MM.1S (cell line): ENCODE results near the gene DCAF11.

ENCODE experiments used
- DNase-seq: peaks from one replicate; pipeline ENCODE4 v3.0.0-alpha.2; 2015
- H2AFZ ChIP-seq: fragments of 300-600 bp; sonication (generic); 2 replicates; pipeline ENCODE4 v1.6.0; 2016; ENCODE audit warnings: antibody characterized with exemption, low read length
- H3F3A ChIP-seq: fragments of 300-600 bp; sonication (generic); 2 replicates; pipeline ENCODE4 v1.6.1; 2016; ENCODE audit warnings: mild to moderate bottlenecking, antibody characterized with exemption, low read length, moderate library complexity, mixed read lengths; ENCODE audit not compliant: insufficient read depth
- H3K27ac ChIP-seq: fragments of 300-600 bp; sonication (generic); 2 replicates; pipeline ENCODE4 v1.5.1; 2016; ENCODE audit warnings: mild to moderate bottlenecking, low read length
- H3K27me3 ChIP-seq: fragments of 300-600 bp; sonication (generic); replicated peaks from 2 replicates; pipeline ENCODE4 v1.6.0; 2016; ENCODE audit warnings: low read length; ENCODE audit not compliant: insufficient read depth
- H3K36me3 ChIP-seq: fragments of 300-600 bp; sonication (generic); replicated peaks from 2 replicates; pipeline ENCODE4 v1.6.1; 2016; ENCODE audit warnings: mild to moderate bottlenecking, low read length, mixed read lengths; ENCODE audit not compliant: insufficient read depth
- H3K4me1 ChIP-seq: fragments of 300-600 bp; sonication (generic); 2 replicates; pipeline ENCODE4 v1.6.1; 2016; ENCODE audit warnings: low read length, mixed read lengths
- H3K4me2 ChIP-seq: fragments of 300-600 bp; sonication (generic); 2 replicates; pipeline ENCODE4 v1.6.0; 2016; ENCODE audit warnings: low read depth, low read length
- H3K4me3 ChIP-seq: fragments of 300-600 bp; sonication (generic); 2 replicates; pipeline ENCODE4 v1.5.1; 2016; ENCODE audit warnings: low read length, mixed read lengths
- H3K79me2 ChIP-seq: fragments of 300-600 bp; sonication (generic); 2 replicates; pipeline ENCODE4 v1.6.1; 2016; ENCODE audit warnings: mixed run types, low read length, mixed read lengths
- H3K9ac ChIP-seq: fragments of 300-600 bp; sonication (generic); 2 replicates; pipeline ENCODE4 v1.6.1; 2016; ENCODE audit warnings: low read length, mixed read lengths
- H3K9me2 ChIP-seq: fragments of 300-600 bp; sonication (generic); replicated peaks from 2 replicates; pipeline ENCODE4 v1.6.1; 2016; ENCODE audit warnings: mild to moderate bottlenecking, low read length, mixed read lengths; ENCODE audit not compliant: insufficient read depth
- H3K9me3 ChIP-seq: fragments of 300-600 bp; sonication (generic); replicated peaks from 2 replicates; pipeline ENCODE4 v1.6.1; 2016; ENCODE audit warnings: mild to moderate bottlenecking, low read length, mixed read lengths; ENCODE audit not compliant: insufficient read depth
- H4K20me1 ChIP-seq: fragments of 300-600 bp; sonication (generic); 2 replicates; pipeline ENCODE4 v1.6.1; 2016; ENCODE audit warnings: mild to moderate bottlenecking, low read length, moderate library complexity, mixed read lengths; ENCODE audit not compliant: insufficient read depth
- EZH2 ChIP-seq: fragments of 300-600 bp; sonication (generic); optimal IDR thresholded peaks from 2 replicates; pipeline ENCODE3; 2017; ENCODE audit warnings: low read depth, mild to moderate bottlenecking, antibody characterized with exemption, low read length, mixed read lengths
- EZH2phosphoT487 ChIP-seq: fragments of 300-600 bp; sonication (generic); IDR thresholded peaks from 2 replicates; pipeline ENCODE4 v1.6.1; 2018; ENCODE audit warnings: antibody characterized with exemption, low read length
- TF ChIP-seq, protein P1 (sequence below): fragments of 300-600 bp; sonication (generic); IDR thresholded peaks from 2 replicates; pipeline ENCODE4 v1.5.1; 2016; ENCODE audit warnings: antibody characterized with exemption, low read length, mixed read lengths

Gene DCAF11

DNA sequence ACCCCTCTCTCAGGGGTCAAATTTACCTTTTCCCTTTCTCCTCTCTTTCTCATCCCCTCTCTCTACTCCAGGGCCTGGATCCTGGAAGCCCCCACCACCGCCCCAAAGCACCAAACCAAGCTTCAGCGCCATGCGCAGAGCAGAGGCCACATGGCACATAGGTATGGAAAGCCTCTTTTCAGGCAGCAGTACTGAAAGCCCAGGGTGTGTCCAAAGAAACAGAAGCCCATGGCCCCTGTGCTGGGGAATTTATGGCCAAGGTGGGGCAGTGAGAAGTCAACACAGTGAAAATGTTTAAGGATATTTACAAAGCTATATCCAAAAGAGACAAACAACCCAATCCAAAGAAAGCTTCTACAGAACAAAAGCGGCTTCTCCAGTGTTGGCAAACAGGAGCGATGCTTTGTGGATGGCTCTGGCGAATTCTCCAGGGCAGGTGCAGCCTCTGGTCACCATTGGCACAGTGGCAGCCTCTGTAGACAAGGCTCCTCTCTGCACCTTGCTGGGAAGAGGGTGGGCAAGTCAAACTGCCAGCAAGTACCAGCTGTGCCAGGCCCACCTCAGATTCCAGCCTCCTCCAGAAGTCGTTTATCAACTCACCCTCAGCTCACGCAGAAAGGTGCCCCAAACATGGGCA is 48.0 kb upstream of the DCAF11 start:
- Histone ChIP-seq H3K27me3 (no peaks in the 10 kb centered on the region), H3K4me2 (no peak overlapping the region), H3K4me1 (no peaks in the 10 kb centered on the region), H3K27ac (no peak overlapping the region), H3K36me3 (no peaks in the 10 kb centered on the region), H3K9me3 (no peaks in the 10 kb centered on the region), H2AFZ (no peak overlapping the region), H4K20me1 (no peaks in the 10 kb centered on the region), H3K79me2 (no peaks in the 10 kb centered on the region), H3K9ac (no peak overlapping the region), H3K4me3 (no peak overlapping the region), H3F3A (no peaks in the 10 kb centered on the region), H3K9me2 (no peaks in the 10 kb centered on the region)
- TF ChIP-seq EZH2: no peak
- TF ChIP-seq, protein P1, sequence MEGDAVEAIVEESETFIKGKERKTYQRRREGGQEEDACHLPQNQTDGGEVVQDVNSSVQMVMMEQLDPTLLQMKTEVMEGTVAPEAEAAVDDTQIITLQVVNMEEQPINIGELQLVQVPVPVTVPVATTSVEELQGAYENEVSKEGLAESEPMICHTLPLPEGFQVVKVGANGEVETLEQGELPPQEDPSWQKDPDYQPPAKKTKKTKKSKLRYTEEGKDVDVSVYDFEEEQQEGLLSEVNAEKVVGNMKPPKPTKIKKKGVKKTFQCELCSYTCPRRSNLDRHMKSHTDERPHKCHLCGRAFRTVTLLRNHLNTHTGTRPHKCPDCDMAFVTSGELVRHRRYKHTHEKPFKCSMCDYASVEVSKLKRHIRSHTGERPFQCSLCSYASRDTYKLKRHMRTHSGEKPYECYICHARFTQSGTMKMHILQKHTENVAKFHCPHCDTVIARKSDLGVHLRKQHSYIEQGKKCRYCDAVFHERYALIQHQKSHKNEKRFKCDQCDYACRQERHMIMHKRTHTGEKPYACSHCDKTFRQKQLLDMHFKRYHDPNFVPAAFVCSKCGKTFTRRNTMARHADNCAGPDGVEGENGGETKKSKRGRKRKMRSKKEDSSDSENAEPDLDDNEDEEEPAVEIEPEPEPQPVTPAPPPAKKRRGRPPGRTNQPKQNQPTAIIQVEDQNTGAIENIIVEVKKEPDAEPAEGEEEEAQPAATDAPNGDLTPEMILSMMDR: no peak
- TF ChIP-seq EZH2phosphoT487: no peak
- DNase-seq: no peak

- Histone ChIP-seq H3K9ac (no peak overlapping the region), H3K36me3 (no peaks in the 10 kb centered on the region), H3K4me2 (no peak overlapping the region), H3K4me3 (no peak overlapping the region), H3F3A (no peaks in the 10 kb centered on the region), H2AFZ (no peak overlapping the region), H3K79me2 (no peaks in the 10 kb centered on the region), H3K27ac (no peak overlapping the region), H3K27me3 (no peaks in the 10 kb centered on the region), H4K20me1 (no peaks in the 10 kb centered on the region), H3K9me3 (no peaks in the 10 kb centered on the region), H3K4me1 (no peaks in the 10 kb centered on the region), H3K9me2 (no peaks in the 10 kb centered on the region)
- DNase-seq: no peak
- TF ChIP-seq, protein P1: no peak
- TF ChIP-seq EZH2phosphoT487: no peak
- no peak for TF ChIP-seq EZH2
These were observed 47.2 kb upstream of the DCAF11 start for GRCh38 chr14:24067133-24068082.

DNA sequence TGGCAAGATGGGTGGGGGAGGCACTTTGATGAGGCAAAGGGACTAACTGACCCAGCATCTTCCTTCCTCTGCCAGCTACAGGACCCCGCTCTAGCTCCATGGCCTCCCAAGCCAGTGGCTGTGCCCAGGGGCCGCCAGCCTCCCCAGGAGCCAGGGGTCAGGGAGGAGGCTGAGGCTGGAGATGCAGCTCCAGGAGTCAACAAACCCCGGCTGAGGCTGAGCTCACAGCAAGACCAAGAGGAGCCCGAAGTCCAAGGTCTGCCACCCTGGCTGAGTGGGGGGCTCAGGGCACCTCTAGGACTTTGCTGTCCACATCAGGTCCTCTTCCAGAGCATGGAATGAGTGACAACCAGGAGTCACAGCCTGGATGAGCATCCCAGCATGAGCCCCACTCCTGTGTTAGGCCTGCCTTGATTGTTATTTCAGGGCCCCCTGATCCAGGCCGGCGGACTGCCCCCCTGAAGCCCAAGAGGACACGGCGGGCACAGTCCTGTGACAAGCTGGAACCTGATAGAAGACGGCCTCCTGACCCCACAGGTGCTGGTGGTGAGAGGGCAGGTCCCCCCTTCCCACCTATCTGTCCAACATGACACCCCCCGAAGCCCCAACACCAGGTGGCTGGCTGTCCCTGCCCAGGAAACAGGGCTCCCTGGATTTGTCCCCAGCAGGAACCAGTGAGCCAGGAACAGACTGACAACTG is 45.7 kb upstream of the DCAF11 start:
- no peak overlapping the region for H3K4me3 ChIP-seq
- TF ChIP-seq EZH2phosphoT487: no peak
- TF ChIP-seq EZH2: no peak
- H3K9ac ChIP-seq: no peak overlapping the region
- no peak overlapping the region for H3K27ac ChIP-seq
- no peaks in the 10 kb centered on the region for H4K20me1 ChIP-seq
- DNase-seq: no peak
- H3K79me2 ChIP-seq: no peaks in the 10 kb centered on the region
- no peaks in the 10 kb centered on the region for H3K4me1 ChIP-seq
- H2AFZ ChIP-seq: no peak overlapping the region
- H3K4me2 ChIP-seq: no peak overlapping the region
- no peaks in the 10 kb centered on the region for H3K9me2 ChIP-seq
- H3K27me3 ChIP-seq: no peaks in the 10 kb centered on the region
- H3K36me3 ChIP-seq: no peaks in the 10 kb centered on the region
- H3F3A ChIP-seq: no peaks in the 10 kb centered on the region
- no peaks in the 10 kb centered on the region for H3K9me3 ChIP-seq
